PC-9 (cell line): Measurements from ENCODE around the gene APC. TPM values are rescaled to one million over a fixed set of nuclear protein-coding genes. Genes with fewer than 3 reads are reported as not detected.
A peak's percentile ranks its signal among the peaks of the same experiment; 100 is the strongest.

Experiments used
- BruUV-seq: library from RNA; stranded (reverse); fragments of 400-500 nt; replicated peaks from 2 replicates; lab custom pipeline; 2021; lab: Mats Ljungman, UMichigan
- CTCF ChIA-PET: fragments of 300-600 bp; sonication (Branson Sonifier 250); formaldehyde crosslinking; loops from one replicate; lab custom pipeline; 2022; ENCODE audit warnings: antibody characterized with exemption; lab: Charles Lee
- POLR2A ChIA-PET: fragments of 300-600 bp; sonication (Branson Sonifier 250); formaldehyde crosslinking; loops from one replicate; lab custom pipeline; 2022; ENCODE audit warnings: antibody characterized with exemption; ENCODE audit not compliant: unreplicated experiment; lab: Charles Lee
- DNase-seq, 2 experiments: peaks; one replicate each; pipeline versions ENCODE4 v3.0.0 to v3.0.0-alpha.2; 2015 to 2022; ENCODE audit warnings: mixed read lengths in 1 of 2
- H2AFZ ChIP-seq: fragments of 200-600 bp; sonication (generic); 2 replicates; pipeline ENCODE4 v1.8.1; 2017; ENCODE audit warnings: antibody characterized with exemption
- H3F3A ChIP-seq: fragments of 200-600 bp; sonication (generic); 2 replicates; pipeline ENCODE4 v1.8.1; 2017; ENCODE audit warnings: antibody characterized with exemption, mild to moderate bottlenecking, low read depth; ENCODE audit not compliant: insufficient read depth
- H3K27ac ChIP-seq: fragments of 200-600 bp; sonication (generic); 2 replicates; pipeline ENCODE4 v1.6.1; 2016; ENCODE audit warnings: mixed run types
- H3K27me3 ChIP-seq: fragments of 200-600 bp; sonication (generic); 2 replicates; pipeline ENCODE4 v1.6.1; 2016; ENCODE audit warnings: low read depth, mixed run types; ENCODE audit not compliant: insufficient read depth
- H3K36me3 ChIP-seq: fragments of 200-600 bp; sonication (generic); 2 replicates; pipeline ENCODE4 v1.6.1; 2016; ENCODE audit warnings: low read depth, mixed run types
- H3K4me1 ChIP-seq: fragments of 200-600 bp; sonication (generic); replicated peaks from 2 replicates; pipeline ENCODE4 v1.6.1; 2016; ENCODE audit warnings: mixed run types; ENCODE audit not compliant: insufficient read depth
- H3K4me2 ChIP-seq: fragments of 200-600 bp; sonication (generic); 2 replicates; pipeline ENCODE4 v1.6.1; 2017; ENCODE audit warnings: mixed run types
- H3K4me3 ChIP-seq: fragments of 200-600 bp; sonication (generic); 2 replicates; pipeline ENCODE4 v1.6.1; 2016; ENCODE audit warnings: mixed run types
- H3K79me2 ChIP-seq: fragments of 200-600 bp; sonication (generic); 2 replicates; pipeline ENCODE4 v1.6.1; 2017; ENCODE audit warnings: low read depth, mixed run types
- H3K9me2 ChIP-seq: fragments of 200-600 bp; sonication (generic); 2 replicates; pipeline ENCODE4 v1.8.1; 2017; ENCODE audit warnings: mild to moderate bottlenecking; ENCODE audit not compliant: insufficient read depth
- H3K9me3 ChIP-seq: fragments of 200-600 bp; sonication (generic); 2 replicates; pipeline ENCODE4 v1.8.1; 2016; ENCODE audit warnings: low read depth; ENCODE audit not compliant: insufficient read depth
- H4K20me1 ChIP-seq: fragments of 200-600 bp; sonication (generic); 2 replicates; pipeline ENCODE4 v1.8.1; 2017; ENCODE audit not compliant: insufficient read depth
- CTCF ChIP-seq: fragments of 200-600 bp; sonication (generic); conservative IDR thresholded peaks from 2 replicates; pipeline ENCODE4 v1.6.1; 2017; ENCODE audit warnings: mixed run types, antibody characterized with exemption, mild to moderate bottlenecking, moderate library complexity
- EZH2 ChIP-seq: fragments of 200-600 bp; sonication (generic); IDR thresholded peaks from 2 replicates; pipeline ENCODE4 v1.8.0; 2017; ENCODE audit warnings: antibody characterized with exemption, low read depth
- intact Hi-C: fragments of 100-400 bp; cut with micrococcal nuclease; formaldehyde crosslinking; loops from one replicate; pipeline ENCODE4 v1.10.0; 2022; ENCODE audit not compliant: unreplicated experiment
- total RNA-seq: library from RNA; stranded (reverse); gene quantifications from 2 replicates; pipeline ENCODE4 v1.2.3, GENCODE V29; 2021

APC gene
- total RNA-seq, 1 experiment from 2014 or later, result 23.5 TPM

- BruUV-seq, result no TSS peak
These were observed 109.6 kb downstream of the APC start for GRCh38 chr5:112847306-112847705.

GRCh38 chr5:112848116-112848811 is 110.6 kb downstream of the APC start:
- H3K9me3 ChIP-seq, result no peaks in the 10 kb centered on the region
- intact Hi-C loops, result loop anchor here (10.0 kb wide), 1 partner anchor 293 kb away; no protein-coding TSS in a partner anchor
- POLR2A ChIA-PET, result interaction anchor here (1.0 kb wide), 1 partner anchor 13 kb away, joined by 11 read pairs; the partner anchor contains the start of gene SRP19
- DNase-seq, result peak in 1 of 2 experiments; percentile 40
- H4K20me1 ChIP-seq, result no peaks in the 10 kb centered on the region
- no peaks in the 10 kb centered on the region for H3K4me1 ChIP-seq
- no peaks in the 10 kb centered on the region for H3K79me2 ChIP-seq
- no peaks in the 10 kb centered on the region for H3K27me3 ChIP-seq
- H3K9me2 ChIP-seq, result 0 out of 2 replicates have a peak, but pooled peaks cover 5% of the 10 kb centered on the region
- H3F3A ChIP-seq, result no peaks in the 10 kb centered on the region
- no peak overlapping the region for H3K4me3 ChIP-seq
- no peak for TF ChIP-seq EZH2
- TF ChIP-seq CTCF, result peak; percentile 70
- H3K4me2 ChIP-seq, result no peak overlapping the region
- H3K27ac ChIP-seq, result no peak overlapping the region
- no TSS peak for BruUV-seq
- no peaks in the 10 kb centered on the region for H3K36me3 ChIP-seq
- H2AFZ ChIP-seq, result no peak overlapping the region
- CTCF ChIA-PET, result interaction anchor here (0.6 to 1.1 kb wide), 7 partner anchors 13 to 667 kb away, joined by 3 to 12 read pairs (median 5); partner anchors contain the start of gene SRP19

More at GRCh38 chr5:112847306-112847705, 109.6 kb downstream of the APC start:
- POLR2A ChIA-PET, result no interaction called here
- H3K9me2 ChIP-seq, result 0 out of 2 replicates have a peak, but pooled peaks cover 5% of the 10 kb centered on the region
- no peaks in the 10 kb centered on the region for H3K4me1 ChIP-seq
- CTCF ChIA-PET, result no interaction called here
- no peak overlapping the region for H3K4me2 ChIP-seq
- TF ChIP-seq EZH2 (no peak), CTCF (no peak)
- intact Hi-C loops, result loop anchor here (10.0 kb wide), 1 partner anchor 293 kb away; no protein-coding TSS in a partner anchor
- no peaks in the 10 kb centered on the region for H3K79me2 ChIP-seq
- H3F3A ChIP-seq, result no peaks in the 10 kb centered on the region
- no peaks in the 10 kb centered on the region for H4K20me1 ChIP-seq
- H3K27me3 ChIP-seq, result no peaks in the 10 kb centered on the region
- H2AFZ ChIP-seq, result no peak overlapping the region
- no peaks in the 10 kb centered on the region for H3K36me3 ChIP-seq
- no peaks in the 10 kb centered on the region for H3K9me3 ChIP-seq
- H3K27ac ChIP-seq, result no peak overlapping the region
- DNase-seq, result no peak
- H3K4me3 ChIP-seq, result no peak overlapping the region

GRCh38 chr5:112849912-112850311 is 112.2 kb downstream of the APC start:
- no peaks in the 10 kb centered on the region for H4K20me1 ChIP-seq
- ChIA-PET POLR2A (no interaction called here), CTCF (no interaction called here)
- intact Hi-C loops, result loop anchor here (10.0 kb wide), 1 partner anchor 295 kb away; no protein-coding TSS in a partner anchor
- no peaks in the 10 kb centered on the region for H3K9me3 ChIP-seq
- TF ChIP-seq CTCF (no peak), EZH2 (no peak)
- no peak overlapping the region for H3K4me3 ChIP-seq
- H3K27ac ChIP-seq, result no peak overlapping the region
- H3K9me2 ChIP-seq, result 0 out of 2 replicates have a peak, but pooled peaks cover 5% of the 10 kb centered on the region
- no peak for DNase-seq
- H2AFZ ChIP-seq, result no peak overlapping the region
- H3K4me1 ChIP-seq, result no peaks in the 10 kb centered on the region
- H3F3A ChIP-seq, result no peaks in the 10 kb centered on the region
- no peaks in the 10 kb centered on the region for H3K79me2 ChIP-seq
- no TSS peak for BruUV-seq
- no peaks in the 10 kb centered on the region for H3K36me3 ChIP-seq
- no peak overlapping the region for H3K4me2 ChIP-seq
- no peaks in the 10 kb centered on the region for H3K27me3 ChIP-seq
